CD4-positive, alpha-beta T cell treated with Interferon gamma for 1 hour (primary cell): ENCODE data around the gene BAHCC1.

Experiments used
- DNase-seq: peaks from one replicate; pipeline ENCODE4 v3.0.0-alpha.2; 2020

The BAHCC1 gene

GRCh38 chr17:81398832-81399411, 3.7 kb downstream of the BAHCC1 start:
- DNase-seq, result no peak

- DNase-seq, result no peak
Observed at GRCh38 chr17:81399481-81400153, 4.4 kb downstream of the BAHCC1 start.

DNA sequence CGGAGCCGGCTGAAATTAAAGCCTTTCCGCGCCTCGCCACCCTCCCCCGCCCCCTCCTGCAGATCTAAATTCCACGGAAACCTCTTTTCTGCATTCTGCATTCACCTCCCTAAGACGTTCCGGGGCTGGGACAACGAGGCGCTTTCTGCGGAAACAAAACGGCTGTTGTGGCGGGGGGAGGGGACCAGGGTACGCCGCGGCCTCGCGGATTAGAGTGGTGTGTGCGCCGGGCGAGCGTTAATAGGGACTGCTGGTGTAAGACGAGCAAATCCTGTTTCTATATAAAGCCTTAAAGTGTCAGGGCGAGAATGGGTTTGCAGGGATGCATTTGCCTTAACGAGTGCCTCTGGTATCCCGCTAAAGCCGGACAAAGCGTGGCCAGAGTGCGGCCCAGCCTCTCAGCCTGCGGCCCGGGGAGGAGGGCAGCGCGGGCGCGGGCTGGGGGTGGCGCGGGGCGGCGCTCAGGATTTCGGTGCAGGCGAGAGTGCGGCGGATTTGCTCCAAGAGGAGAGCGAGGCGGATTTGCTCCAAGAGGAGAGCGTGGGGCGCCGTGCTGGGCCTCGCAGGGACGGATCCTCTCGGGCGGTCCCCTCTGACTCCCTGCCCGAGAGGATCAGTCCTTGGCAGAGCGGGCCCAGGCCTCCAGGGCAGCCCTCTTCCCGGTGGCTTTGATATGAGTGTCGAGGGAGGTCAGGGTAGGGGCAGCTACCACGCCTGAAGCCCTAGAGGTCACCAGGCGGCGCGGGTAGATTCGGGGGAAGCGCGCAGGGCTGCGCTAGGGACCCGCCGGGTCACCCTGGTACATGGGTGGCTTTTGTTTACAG, 5.1 kb downstream of the BAHCC1 start:
- no peak for DNase-seq

- no peak for DNase-seq
Observed at GRCh38 chr17:81400996-81401722, 5.9 kb downstream of the BAHCC1 start.

GRCh38 chr17:81401723-81402529, 6.7 kb downstream of the BAHCC1 start:
- DNase-seq, result peak; percentile 17

DNA sequence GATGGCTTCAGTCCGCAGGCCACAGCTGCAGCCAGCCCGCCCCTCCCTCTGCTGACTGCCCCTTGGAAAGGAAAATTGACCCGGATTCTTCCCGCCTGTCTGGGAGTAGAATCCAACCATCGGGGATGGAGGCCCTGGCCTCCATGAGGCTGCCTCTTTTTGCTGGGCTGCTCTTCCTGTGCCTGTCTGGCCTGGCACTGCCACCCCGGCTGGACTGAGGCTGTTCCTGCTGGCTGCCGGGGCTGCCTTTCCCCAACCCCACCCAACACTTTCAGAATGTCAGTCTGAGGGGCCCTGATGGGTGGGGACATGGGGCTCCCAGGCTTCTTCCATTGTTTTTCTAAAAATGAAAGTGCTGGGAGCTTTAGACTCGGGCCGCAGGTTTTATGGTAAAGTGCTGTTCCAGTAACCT, 7.3 kb downstream of the BAHCC1 start:
- DNase-seq, result no peak

DNA sequence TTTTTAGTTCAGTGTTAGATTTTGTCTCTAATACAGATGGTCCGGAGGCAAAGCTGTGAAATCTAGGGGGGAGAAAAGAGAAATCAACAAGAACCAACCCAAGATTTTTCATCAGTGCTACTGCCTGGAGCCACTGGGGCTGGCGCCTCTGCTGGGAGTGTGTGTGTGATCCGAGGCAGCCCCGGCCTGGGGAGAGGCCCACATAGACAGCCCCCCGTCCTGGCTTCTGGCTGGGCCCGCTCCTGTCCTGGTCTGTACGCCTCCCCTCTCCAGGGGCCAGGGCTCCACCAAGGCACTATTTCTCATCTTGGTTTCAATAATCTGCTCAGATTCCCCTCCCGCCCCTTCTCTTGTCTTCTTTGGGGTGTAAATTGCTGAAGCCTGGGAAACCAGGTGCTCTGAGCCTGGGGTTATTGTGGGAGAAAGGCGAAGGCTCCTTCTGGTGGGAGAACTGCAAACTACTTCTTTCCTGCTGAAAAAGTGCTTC, 7.8 kb downstream of the BAHCC1 start:
- DNase-seq, result no peak

DNA sequence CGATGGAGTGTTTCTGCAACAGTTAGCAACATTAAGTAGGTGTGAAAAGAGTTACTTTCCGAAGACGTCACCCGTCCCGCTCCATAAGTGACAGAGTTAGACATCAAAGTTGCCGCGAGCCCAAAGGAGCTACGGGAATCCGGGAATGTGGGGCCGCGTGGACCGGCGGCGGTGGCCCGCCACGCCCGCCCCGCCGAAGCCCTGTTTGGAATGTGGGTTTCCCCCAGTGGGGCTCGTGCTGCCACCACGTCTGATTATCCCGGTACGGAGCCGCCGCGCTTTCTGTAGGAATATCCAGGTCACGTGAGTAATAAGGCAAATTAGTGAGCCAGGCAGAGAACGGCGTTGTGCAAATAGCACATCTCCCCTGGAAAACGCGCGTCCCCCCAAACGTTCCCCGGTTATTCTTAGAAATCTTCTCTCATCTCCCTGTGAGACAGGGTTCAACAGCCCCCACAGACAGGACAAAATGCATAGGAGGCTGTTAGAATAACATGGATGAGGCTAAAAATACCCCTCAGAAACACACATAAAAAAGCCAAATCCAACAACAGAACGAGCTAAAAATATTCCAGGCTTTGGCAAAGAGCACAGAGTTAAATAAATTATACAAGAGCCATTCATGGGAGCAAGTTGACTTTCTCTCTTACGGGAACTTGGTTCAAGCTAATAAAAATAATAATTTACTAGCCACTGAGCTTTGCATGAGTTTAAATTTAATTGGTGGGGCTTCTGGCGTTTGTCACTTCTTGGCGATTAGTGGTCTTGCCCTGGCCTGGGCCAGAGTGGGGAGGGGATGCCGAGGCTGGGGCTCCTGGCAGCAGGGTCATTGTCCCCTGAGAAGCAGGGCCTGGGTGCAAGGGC, 8.6 kb downstream of the BAHCC1 start:
- no peak for DNase-seq

- no peak for DNase-seq
Observed at GRCh38 chr17:81404558-81405165, 9.4 kb downstream of the BAHCC1 start.

DNA sequence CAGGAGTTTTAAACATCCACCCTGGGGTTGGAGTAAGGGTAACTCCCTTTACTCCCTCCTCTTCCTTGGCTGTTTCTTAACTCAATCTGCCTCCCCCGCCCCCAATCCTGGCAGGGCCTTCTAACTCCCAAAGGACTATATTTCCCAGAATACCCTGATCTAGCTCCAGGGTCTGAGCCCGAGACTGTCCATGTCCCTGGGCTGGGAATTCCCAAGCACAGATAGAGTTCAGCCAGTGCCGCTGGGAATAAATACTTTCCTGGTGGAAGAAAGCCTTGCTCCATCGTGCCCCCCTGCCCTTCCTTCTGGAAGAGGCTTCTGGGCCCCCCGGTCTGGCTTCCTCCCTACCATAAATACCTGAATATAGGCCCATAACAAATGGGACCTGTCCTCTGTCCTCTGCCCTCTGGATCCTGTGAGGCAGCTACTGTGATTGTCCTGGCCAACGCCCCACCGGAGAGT, 10.2 kb downstream of the BAHCC1 start:
- no peak for DNase-seq

DNA sequence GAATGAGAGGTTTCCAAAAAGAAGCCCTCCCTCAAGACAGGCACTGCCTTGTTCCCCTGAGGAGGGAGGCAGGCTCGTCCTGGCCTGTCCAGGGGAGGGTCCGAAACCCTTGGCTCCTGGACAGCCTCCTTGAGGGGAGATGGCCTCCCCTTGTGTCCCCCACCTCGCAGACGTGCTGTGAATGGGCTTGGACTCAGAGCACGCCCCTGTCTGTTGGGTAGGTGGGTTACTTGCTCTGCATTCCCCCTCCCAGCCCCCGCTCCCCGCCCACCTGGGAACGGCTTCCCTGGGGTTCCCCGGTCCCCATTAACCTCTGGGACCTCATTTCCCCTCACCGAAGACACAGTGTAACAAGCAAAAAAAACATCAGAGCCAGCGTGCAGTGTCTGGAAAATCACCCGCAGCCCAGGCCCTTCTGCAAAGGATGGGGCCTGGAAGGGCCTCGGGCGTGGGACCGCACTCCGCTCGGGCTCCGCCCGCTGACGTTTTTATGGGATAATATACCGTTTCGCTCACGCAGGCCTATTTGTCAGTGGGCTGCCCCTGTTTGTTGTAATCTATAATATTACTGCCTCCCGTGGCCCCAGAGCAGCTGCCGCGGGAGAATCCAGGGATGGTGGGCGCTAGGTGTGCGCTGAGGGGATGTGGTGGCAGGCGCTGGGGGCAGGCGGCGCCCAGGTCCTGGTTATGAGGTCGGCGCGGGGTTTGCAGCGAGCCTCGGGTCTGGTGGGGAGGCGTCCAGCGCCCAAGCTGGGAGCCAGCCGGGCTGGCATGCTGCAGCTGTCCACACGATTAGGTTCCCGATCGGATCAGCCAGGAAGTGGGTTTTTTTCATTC, 11.1 kb downstream of the BAHCC1 start:
- DNase-seq, result no peak

GRCh38 chr17:81408049-81408448, 12.8 kb downstream of the BAHCC1 start:
- DNase-seq, result no peak

DNA sequence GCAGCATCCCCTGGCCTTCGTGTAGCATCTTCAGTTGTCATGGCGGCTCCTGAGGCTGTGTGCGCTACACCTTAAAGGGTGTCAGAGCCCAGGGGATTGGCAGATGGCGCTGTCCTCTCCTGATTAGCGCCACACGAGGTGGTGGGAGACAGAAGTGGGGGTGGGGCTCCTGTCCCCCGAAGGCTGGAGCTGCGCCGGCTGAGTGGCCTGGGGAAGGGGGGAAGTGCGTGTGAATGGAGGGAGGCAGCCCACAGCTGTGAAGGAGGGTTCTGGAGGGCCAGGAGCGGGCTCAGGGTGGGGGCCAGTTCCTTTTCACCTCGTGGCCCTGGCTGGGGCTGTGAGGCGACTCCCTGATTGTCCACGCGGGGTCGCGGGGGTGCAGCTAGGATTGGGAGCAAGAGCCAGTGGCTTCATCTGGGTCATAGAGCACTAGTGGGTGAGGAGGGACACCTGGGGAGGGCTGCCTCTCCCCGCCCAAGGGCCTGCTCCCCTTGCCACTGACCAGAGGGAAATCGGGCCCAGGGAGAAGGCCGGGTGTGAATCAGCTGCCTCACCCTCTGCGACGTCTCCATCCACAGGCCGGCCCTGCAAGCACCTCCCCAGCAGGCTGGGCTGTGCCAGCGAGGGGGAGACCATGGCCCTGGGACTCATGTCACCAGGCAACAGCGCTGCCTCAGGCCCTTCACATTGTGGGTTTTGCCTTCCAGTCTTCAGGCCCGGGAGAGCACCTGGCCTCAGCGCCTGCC, 14.1 kb downstream of the BAHCC1 start:
- DNase-seq, result no peak

DNA sequence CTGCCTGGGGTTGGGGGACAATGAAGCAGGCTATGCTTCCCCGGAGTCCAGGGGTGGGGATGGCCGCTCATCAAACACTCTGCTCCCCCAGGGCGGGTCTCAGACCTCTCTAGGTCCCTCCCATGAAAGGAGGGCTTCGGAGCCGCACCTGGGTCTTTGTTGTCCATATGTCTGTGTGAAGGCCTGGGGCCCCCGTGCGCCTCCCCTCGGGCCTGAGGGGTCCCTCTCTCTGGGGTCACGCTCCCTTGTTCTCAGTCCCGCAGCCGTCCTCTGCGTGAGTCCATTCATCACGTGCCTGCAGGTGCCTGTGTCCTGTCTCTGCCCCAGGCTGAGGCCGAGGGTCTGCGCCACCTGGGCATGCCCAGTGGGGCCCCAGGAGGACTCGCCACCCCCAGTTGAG, 15.6 kb downstream of the BAHCC1 start:
- no peak for DNase-seq

DNA sequence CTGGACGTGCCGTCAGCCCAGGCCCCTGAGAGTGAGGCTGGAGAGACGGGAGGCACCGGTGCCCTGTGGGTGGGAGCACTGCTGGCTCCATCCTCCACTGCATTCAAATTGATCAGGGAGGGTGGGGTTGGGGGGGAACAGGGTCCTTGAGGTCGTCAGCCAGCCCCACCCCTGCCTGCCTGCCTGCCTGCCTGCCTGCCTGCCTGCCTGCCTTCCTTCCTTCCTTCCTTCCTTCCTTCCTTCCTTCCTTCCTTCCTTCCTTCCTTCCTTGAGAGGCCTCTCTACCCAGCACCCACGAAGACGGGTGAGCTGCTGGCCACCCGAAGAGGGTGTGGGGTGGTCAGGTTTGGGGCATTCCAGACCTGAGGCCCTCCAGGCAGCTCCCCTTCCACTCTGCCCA, 16.0 kb downstream of the BAHCC1 start:
- no peak for DNase-seq

GRCh38 chr17:81412490-81413093, 17.3 kb downstream of the BAHCC1 start:
- peak; percentile 66 for DNase-seq

DNA sequence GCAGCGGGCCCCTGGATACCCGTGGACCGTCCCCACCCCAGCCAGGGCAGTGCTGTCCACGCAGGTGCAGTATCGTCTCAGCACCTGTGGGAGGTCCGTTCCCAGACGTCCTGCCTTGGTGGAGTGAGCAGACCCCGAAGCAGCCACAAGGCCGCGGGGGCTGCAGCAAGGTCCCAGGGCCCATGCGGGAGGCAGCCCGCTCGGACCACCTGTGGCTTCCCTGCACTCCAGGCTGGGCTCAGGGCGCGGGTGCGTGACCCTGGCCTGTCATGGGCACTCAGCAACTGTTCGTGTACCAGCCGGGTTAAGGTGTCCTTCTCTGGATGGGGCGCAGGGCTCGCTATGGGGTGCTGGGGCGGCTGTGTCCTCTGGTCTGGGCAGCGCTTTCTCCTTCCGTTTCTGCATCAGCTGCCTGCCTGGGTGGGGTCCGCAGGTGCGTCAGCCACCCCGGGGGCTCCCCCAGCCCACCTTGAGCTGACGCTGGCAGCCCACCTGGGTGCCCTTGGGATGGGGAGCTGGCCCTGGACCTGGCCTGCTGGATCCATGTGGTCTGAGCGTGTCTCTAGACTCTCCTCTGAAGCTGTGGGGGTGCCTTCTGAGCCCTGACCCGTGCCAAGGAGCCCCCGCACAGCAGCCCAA, 18.4 kb downstream of the BAHCC1 start:
- no peak for DNase-seq
